HFF-Myc (cell line): Measurements from ENCODE around the gene ZNF592.

Experiments
- DNase-seq: peaks from one replicate; pipeline ENCODE4 v3.0.0-alpha.2; 2011; ENCODE audit warnings: low read depth; ENCODE audit errors: extremely low read depth
- H3K4me3 ChIP-seq: replicated peaks from 2 replicates; pipeline ENCODE4 v1.5.1; 2011; ENCODE audit warnings: low read depth, mild to moderate bottlenecking, control low read depth, low read length
- TF ChIP-seq, protein P1 (sequence below): IDR thresholded peaks from 2 replicates; pipeline ENCODE4 v1.5.1; 2012; ENCODE audit warnings: mild to moderate bottlenecking, low read depth, low read length, control low read depth; ENCODE audit errors: missing control alignments

Gene ZNF592

DNA sequence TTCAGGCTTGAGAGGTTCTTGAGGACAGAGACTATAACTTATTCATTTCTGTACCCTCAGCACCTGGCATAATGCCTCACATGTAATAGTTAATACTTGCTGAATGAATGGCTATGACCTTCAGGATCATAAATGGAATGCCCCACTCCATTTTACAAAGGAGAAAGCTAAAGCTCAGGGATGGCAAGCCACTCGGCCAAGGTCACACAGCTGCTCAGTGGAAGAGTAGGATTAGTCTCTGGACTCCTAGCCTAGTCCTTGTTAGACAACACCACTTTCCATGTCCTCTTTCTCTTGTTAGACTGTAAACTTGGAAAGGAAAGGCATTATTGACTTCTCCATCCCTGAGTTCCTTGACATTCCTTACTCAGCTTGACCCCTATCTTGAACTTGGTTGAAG lies 65.5 kb downstream of the ZNF592 start:
- DNase-seq = no peak
- H3K4me3 ChIP-seq = no peak overlapping the region
- TF ChIP-seq, protein P1, sequence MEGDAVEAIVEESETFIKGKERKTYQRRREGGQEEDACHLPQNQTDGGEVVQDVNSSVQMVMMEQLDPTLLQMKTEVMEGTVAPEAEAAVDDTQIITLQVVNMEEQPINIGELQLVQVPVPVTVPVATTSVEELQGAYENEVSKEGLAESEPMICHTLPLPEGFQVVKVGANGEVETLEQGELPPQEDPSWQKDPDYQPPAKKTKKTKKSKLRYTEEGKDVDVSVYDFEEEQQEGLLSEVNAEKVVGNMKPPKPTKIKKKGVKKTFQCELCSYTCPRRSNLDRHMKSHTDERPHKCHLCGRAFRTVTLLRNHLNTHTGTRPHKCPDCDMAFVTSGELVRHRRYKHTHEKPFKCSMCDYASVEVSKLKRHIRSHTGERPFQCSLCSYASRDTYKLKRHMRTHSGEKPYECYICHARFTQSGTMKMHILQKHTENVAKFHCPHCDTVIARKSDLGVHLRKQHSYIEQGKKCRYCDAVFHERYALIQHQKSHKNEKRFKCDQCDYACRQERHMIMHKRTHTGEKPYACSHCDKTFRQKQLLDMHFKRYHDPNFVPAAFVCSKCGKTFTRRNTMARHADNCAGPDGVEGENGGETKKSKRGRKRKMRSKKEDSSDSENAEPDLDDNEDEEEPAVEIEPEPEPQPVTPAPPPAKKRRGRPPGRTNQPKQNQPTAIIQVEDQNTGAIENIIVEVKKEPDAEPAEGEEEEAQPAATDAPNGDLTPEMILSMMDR = no peak

- no peak overlapping the region for H3K4me3 ChIP-seq
- no peak for DNase-seq
- TF ChIP-seq, protein P1 = no peak
Measured at GRCh38 chr15:84814916-84815315, 66.5 kb downstream of the ZNF592 start.

DNA sequence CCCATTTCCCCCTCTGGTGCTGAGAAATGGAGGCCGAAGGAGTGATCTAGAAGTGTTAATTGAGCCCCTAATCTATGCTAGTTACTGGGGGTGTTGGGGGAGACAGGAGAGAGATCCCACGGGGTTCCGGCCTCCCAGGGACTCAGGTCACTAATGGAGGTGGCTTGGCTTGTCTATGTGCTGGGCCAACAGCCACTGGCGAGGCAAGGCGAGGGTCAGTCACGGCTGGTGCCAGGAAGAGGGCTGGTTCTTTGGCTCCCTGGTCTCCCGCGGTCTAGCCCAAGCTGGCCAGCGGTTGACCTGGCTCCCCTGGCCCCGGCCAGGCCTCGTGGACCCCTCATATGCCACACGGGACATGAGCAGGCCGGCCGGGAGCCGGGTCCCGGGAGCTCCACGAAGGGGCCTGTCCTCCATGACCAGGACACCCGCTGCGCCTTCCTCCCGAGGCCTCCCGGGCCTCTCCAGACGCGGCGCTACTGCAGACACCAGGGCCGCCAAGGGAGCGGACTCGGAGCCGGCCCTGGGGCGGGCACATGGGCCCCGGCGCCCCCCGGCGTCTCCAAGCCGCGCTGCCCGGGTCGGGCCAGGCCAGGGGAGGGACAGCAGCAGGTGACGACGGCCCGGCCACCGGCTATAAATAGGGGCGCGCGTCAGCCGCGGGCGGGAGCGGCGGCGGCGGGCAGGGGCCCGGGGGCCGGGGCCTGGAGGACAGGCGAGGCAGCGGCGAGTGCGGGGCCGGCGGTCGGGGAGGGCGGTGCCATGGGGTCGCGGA lies 68.5 kb downstream of the ZNF592 start, which contains the start of gene ALPK3:
TSS of gene ALPK3 (plus strand) at position 663 of the 772 bp plus-strand sequence. CDS start at position 760, 97 bp downstream.
- no peak within 1 kb of the TSS for H3K4me3 ChIP-seq
- DNase-seq = no peak
- TF ChIP-seq, protein P1 = no peak

- DNase-seq = no peak
Measured at GRCh38 chr15:84817466-84818081, 69.2 kb downstream of the ZNF592 start.

GRCh38 chr15:84818261-84819131 lies 70.1 kb downstream of the ZNF592 start:
- no peak for DNase-seq
- no peak overlapping the region for H3K4me3 ChIP-seq
- TF ChIP-seq, protein P1 = no peak

More at GRCh38 chr15:84817466-84818081, 69.2 kb downstream of the ZNF592 start:
- H3K4me3 ChIP-seq = no peak overlapping the region
- TF ChIP-seq, protein P1 = no peak

- DNase-seq = no peak
- H3K4me3 ChIP-seq = no peak overlapping the region
- TF ChIP-seq, protein P1 = no peak
Measured at GRCh38 chr15:84819291-84819768, 70.9 kb downstream of the ZNF592 start.
